Mucosa of descending colon (tissue), 3 donors: ENCODE results near the gene TINAGL1. TPM values are rescaled to one million over a fixed set of nuclear protein-coding genes. Genes with fewer than 3 reads are reported as not detected.

ENCODE experiments used
- ATAC-seq: fragments of 200-7000 bp; cut with Tn5 transposase; one replicate; pipeline ENCODE4 v1.9.1; 2020; ENCODE audit warnings: mild to moderate bottlenecking, moderate library complexity
- DNase-seq, 3 donors: peaks; one replicate each; pipeline ENCODE4 v3.0.0-alpha.2; 2020
- H3K36me3 ChIP-seq: fragments of 200-600 bp; one replicate; pipeline ENCODE4 v1.8.0; 2021; ENCODE audit warnings: low read depth, mild to moderate bottlenecking
- H3K4me1 ChIP-seq: fragments of 200-600 bp; one replicate; pipeline ENCODE4 v1.8.0; 2021; ENCODE audit warnings: low read depth, mild to moderate bottlenecking
- H3K4me3 ChIP-seq: fragments of 200-600 bp; one replicate; pipeline ENCODE4 v1.8.0; 2021; ENCODE audit warnings: mild to moderate bottlenecking
- H3K9me3 ChIP-seq: fragments of 200-600 bp; one replicate; pipeline ENCODE4 v1.8.0; 2021; ENCODE audit warnings: mild to moderate bottlenecking
- CTCF ChIP-seq: fragments of 200-600 bp; IDR thresholded peaks from one replicate; pipeline ENCODE4 v1.8.0; 2022; ENCODE audit warnings: antibody characterized with exemption, mild to moderate bottlenecking
- intact Hi-C, 2 donors: fragments of 100-400 bp; cut with DNase I in 1 of 2; cut with micrococcal nuclease in 1 of 2; formaldehyde crosslinking; loops; one replicate each; pipeline versions ENCODE4 v1.11.0 to v1.11.1; 2022; cut with DNase I, micrococcal nuclease
- total RNA-seq, 3 donors: library from RNA; stranded (reverse); fragmentation: NEBNext Ultra II Directional in 2 of 3; extraction: Animal tissue kit (Norgen Biotek cat#: 25700) in 2 of 3; gene quantifications; one replicate each; pipeline versions ENCODE4 v1.2.1 to v1.2.4, GENCODE V29; 2021 to 2023
- donor health status: DM: no; HTN: no; CAD: no; lungs with moderate emphysema.
- donor health status: DM: no; HTN: no; CAD: no.
- donor health status: DM: no; HTN: yes; CAD: no.

TINAGL1 gene
- total RNA-seq, 3 donors from 2014 or later = 104 to 169 (median 148) TPM

DNA sequence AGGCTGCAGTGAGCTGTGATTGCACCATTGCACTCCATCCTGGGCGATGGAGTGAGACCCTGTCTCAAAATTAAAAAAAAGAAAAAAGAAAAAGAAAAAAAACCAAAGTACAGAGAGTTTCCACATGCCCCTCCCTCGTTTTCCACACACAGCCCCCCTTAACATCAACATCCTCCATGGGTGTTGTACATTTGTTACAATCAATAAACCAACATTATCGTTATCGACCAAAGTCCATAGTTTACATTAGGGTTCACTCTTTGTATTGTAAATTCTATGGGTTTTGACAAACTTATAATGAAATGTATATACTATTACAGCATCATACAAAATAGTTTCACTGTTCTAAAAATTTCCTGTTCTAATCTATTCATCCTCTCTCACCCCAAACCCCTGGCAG is 15.9 kb upstream of the TINAGL1 start:
- DNase-seq = peak in 1 of 3 donors; percentile 0
- Histone ChIP-seq H3K4me1 (peaks cover 17% of the 10 kb centered on the region), H3K9me3 (peaks cover 4% of the 10 kb centered on the region), H3K4me3 (no peak overlapping the region), H3K36me3 (no peaks in the 10 kb centered on the region)
- TF ChIP-seq CTCF = no peak
- intact Hi-C loops = loop anchor here in 1 of 2 donors (5.0 kb wide), 1 partner anchor 37 kb away; no protein-coding TSS in a partner anchor
- no peak for ATAC-seq

- intact Hi-C loops = loop anchor here in 1 of 2 donors (5.0 kb wide), 1 partner anchor 34 kb away; no protein-coding TSS in a partner anchor
- peak in 1 of 3 donors; percentile 29 for DNase-seq
- peaks cover 12% of the 10 kb centered on the region for H3K4me1 ChIP-seq
- peaks cover 4% of the 10 kb centered on the region for H3K9me3 ChIP-seq
- no peak overlapping the region for H3K4me3 ChIP-seq
- TF ChIP-seq CTCF = no peak
- no peaks in the 10 kb centered on the region for H3K36me3 ChIP-seq
- ATAC-seq = peak; percentile 69
These were observed 13.5 kb upstream of the TINAGL1 start for GRCh38 chr1:31562707-31563360.

GRCh38 chr1:31564606-31564989 is 11.7 kb upstream of the TINAGL1 start:
- TF ChIP-seq CTCF = no peak
- H3K36me3 ChIP-seq = no peaks in the 10 kb centered on the region
- ATAC-seq = no peak
- peak in 1 of 3 donors; percentile 3 for DNase-seq
- no peak overlapping the region for H3K4me3 ChIP-seq
- intact Hi-C loops = loop anchor here in 1 of 2 donors (5.0 kb wide), 1 partner anchor 33 kb away; no protein-coding TSS in a partner anchor
- H3K4me1 ChIP-seq = peaks cover 12% of the 10 kb centered on the region
- peaks cover 3% of the 10 kb centered on the region for H3K9me3 ChIP-seq

- no peaks in the 10 kb centered on the region for H3K36me3 ChIP-seq
- no peaks in the 10 kb centered on the region for H3K9me3 ChIP-seq
- DNase-seq = peak in 1 of 3 donors; percentile 1
- no peak for ATAC-seq
- no peak overlapping the region for H3K4me3 ChIP-seq
- H3K4me1 ChIP-seq = peaks cover 12% of the 10 kb centered on the region
- TF ChIP-seq CTCF = no peak
- intact Hi-C loops = no loop called here
These were observed 8.3 kb upstream of the TINAGL1 start for GRCh38 chr1:31567956-31568570.

DNA sequence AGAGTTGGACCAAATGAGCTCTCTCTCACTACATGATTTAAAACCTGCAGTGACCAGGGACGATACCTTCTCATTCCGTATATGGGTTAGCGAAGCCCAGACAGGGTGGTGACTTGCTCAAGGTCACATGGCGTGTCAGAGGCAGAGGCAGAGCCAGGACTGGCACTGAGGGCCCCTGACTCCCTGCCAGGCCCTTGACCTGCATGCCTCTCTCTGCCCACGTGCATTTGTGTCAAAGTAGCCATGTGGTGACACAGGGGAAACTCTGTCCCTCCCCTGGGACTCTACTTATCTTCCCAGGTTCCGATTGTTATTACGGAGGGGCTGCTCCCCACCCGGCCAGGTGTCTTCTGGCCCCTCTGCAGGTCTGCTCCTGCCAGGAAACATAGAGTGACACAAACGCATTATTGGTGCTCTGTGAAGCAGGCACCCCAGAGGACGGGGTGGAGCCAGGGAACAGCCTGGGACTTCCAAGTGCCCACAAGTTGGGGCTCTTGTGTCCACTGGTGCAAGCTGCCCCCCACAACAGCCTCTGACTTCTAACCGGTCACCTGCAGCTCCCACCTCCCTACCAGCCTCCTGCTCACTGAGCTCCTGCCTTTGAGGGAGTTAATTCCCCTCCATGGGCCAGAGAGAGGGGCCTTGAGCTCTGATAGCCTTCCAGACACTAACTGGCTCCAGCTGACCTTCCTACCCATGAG is 7.3 kb upstream of the TINAGL1 start:
- DNase-seq = peak in 2 of 3 donors; percentile 2 to 17
- no peaks in the 10 kb centered on the region for H3K36me3 ChIP-seq
- intact Hi-C loops = no loop called here
- no peak for TF ChIP-seq CTCF
- no peak for ATAC-seq
- H3K9me3 ChIP-seq = no peaks in the 10 kb centered on the region
- peaks cover 7% of the 10 kb centered on the region for H3K4me1 ChIP-seq
- H3K4me3 ChIP-seq = no peak overlapping the region
